MM.1S (cell line): ENCODE data around the gene CREB3L1.

Source experiments
- CTCF ChIP-seq: fragments of 300-600 bp; sonication (generic); IDR thresholded peaks from 2 replicates; pipeline ENCODE4 v1.5.1; 2016; ENCODE audit warnings: antibody characterized with exemption, low read length, mixed read lengths
- EZH2 ChIP-seq: fragments of 300-600 bp; sonication (generic); optimal IDR thresholded peaks from 2 replicates; pipeline ENCODE3; 2017; ENCODE audit warnings: low read depth, mild to moderate bottlenecking, antibody characterized with exemption, low read length, mixed read lengths

- TF ChIP-seq CTCF = no peak
- no peak for TF ChIP-seq EZH2
Measured at GRCh38 chr11:46307369-46307768, 29.9 kb downstream of the CREB3L1 start.
